Astrocyte (in vitro differentiated cells and primary cell): ENCODE data around the gene LDLRAD4.

ENCODE experiments used
- EZH2 ChIP-seq: IDR thresholded peaks from 2 replicates; pipeline ENCODE4 v1.6.1; 2012; ENCODE audit warnings: mild to moderate bottlenecking, low read length, inconsistent platforms; ENCODE audit not compliant: insufficient read depth
- TF ChIP-seq, protein P1 (sequence below): IDR thresholded peaks from 2 replicates; pipeline ENCODE4 v1.5.1; 2011; ENCODE audit warnings: low read depth, mild to moderate bottlenecking, inconsistent platforms, low read length, moderate library complexity; ENCODE audit not compliant: insufficient read depth

DNA sequence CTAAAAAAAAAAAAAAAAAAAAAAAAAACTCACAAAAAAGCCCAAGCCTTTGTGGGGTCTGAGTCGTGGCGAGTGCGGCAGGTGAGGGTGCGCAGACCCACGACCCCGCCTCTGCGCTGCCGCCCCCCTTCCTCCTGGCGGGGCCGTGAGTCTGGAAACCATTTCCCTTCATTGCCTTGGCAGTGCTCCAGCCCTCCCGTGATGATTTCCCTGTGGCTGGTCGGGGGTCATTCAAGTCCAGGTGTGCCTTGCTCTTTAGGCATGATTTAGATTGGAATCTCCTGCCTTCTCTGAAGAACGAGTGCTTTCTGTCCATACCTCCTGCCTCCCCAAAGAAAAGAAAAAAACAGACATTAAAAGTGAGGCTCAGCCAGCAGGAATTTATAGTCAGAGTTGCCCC lies 346.0 kb downstream of the LDLRAD4 start:
- TF ChIP-seq, protein P1, sequence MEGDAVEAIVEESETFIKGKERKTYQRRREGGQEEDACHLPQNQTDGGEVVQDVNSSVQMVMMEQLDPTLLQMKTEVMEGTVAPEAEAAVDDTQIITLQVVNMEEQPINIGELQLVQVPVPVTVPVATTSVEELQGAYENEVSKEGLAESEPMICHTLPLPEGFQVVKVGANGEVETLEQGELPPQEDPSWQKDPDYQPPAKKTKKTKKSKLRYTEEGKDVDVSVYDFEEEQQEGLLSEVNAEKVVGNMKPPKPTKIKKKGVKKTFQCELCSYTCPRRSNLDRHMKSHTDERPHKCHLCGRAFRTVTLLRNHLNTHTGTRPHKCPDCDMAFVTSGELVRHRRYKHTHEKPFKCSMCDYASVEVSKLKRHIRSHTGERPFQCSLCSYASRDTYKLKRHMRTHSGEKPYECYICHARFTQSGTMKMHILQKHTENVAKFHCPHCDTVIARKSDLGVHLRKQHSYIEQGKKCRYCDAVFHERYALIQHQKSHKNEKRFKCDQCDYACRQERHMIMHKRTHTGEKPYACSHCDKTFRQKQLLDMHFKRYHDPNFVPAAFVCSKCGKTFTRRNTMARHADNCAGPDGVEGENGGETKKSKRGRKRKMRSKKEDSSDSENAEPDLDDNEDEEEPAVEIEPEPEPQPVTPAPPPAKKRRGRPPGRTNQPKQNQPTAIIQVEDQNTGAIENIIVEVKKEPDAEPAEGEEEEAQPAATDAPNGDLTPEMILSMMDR, result no peak
- TF ChIP-seq EZH2, result no peak
